Suppressor macrophage treated with lipopolysaccharide for 4 hours (primary cell): ENCODE measurements around the gene NOS3.

Experiments
- DNase-seq: peaks from one replicate; pipeline ENCODE4 v3.0.0-alpha.2; 2020

The NOS3 gene

DNA sequence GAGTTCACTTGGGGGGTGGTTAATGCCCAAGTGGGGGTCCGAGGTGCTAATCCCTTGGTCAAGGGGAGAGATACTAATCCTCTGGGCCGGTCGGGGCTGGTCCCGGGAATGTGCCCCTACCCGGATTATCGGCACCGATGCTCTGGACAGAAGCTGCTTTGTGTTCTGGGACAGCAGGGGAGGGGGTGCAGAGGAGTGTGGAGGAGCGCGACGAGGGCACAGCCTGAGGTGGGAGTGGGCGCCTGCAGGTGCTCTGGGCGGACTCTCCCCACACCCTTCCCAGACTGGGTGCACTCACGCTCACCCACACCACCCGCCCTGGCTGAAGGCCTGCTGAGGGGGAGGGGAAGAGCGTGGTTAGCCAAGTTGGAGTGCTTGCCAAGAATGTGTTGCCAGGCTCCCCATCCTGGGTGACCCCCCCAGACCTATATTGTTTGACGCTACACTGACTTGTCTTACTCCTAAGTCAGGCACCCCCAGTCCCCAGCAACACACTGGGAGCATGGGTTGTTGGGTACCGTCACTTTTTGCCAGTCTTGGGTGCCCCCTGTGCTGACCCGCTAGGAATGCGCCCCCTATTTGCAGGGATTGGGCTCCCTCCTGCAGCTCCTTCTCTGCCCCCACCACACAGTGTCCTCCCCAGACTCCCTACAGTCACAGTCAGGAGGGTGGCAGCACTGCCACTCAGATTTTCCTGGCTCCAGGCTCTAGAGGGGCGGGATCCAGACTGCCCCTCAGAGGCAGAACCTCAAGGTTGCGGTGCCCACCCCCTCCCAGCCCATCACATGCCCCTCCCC is 69.8 kb downstream of the NOS3 start:
- no peak for DNase-seq

- no peak for DNase-seq
Measured at GRCh38 chr7:151061213-151062110, 70.6 kb downstream of the NOS3 start.

- DNase-seq = no peak
Measured at GRCh38 chr7:151062111-151062398, 71.2 kb downstream of the NOS3 start.

GRCh38 chr7:151062399-151063211 is 71.8 kb downstream of the NOS3 start:
- DNase-seq = no peak

DNA sequence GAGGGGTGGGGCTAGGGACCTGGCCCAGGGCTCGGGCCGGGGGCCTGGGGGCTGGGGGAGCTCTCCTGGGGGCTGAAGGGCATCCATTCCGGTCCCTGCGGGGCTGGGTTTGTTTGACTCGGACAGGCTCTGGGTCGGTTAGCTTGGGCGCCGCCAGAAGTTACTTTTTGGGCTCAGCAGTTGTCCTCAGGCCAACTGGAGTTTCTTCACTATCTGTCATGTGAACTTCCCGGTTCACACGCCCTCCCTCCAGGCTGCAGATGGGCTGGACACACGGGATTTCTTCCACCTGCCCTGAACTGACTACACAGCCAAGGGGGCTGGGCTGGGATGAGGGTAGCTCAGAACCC is 72.4 kb downstream of the NOS3 start:
- DNase-seq = no peak
